ENCODE measurements around the gene PALD1. TPM values are rescaled to one million over a fixed set of nuclear protein-coding genes. Genes with fewer than 3 reads are reported as not detected.

The PALD1 gene
- polyA plus RNA-seq, 1 of the 3 experiments (the other 2 are of a cell fraction) = 0.16 TPM

- no peak for TF ChIP-seq ELF1 (IDR thresholded peaks at IDR 0.05)
- TF ChIP-seq SIN3A (IDR thresholded peaks at IDR 0.05; ENCODE audit: borderline replicate concordance, low read depth, low read length) = no peak
- no peak for TF ChIP-seq RFX5 (IDR thresholded peaks at IDR 0.05; ENCODE audit: low read length)
- TF ChIP-seq EZH2phosphoT487 (IDR thresholded peaks at IDR 0.05; ENCODE audit: borderline replicate concordance, low read depth) = no peak
- TF ChIP-seq, protein P1, sequence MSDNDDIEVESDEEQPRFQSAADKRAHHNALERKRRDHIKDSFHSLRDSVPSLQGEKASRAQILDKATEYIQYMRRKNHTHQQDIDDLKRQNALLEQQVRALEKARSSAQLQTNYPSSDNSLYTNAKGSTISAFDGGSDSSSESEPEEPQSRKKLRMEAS (IDR thresholded peaks at IDR 0.05; ENCODE audit: low read depth) = no peak
- TF ChIP-seq, protein P2, sequence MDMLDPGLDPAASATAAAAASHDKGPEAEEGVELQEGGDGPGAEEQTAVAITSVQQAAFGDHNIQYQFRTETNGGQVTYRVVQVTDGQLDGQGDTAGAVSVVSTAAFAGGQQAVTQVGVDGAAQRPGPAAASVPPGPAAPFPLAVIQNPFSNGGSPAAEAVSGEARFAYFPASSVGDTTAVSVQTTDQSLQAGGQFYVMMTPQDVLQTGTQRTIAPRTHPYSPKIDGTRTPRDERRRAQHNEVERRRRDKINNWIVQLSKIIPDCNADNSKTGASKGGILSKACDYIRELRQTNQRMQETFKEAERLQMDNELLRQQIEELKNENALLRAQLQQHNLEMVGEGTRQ (IDR thresholded peaks at IDR 0.05; ENCODE audit: borderline replicate concordance, low read depth, low read length) = no peak
Observed at GRCh38 chr10:70582793-70583668, 104.5 kb downstream of the PALD1 start (continued).

DNA sequence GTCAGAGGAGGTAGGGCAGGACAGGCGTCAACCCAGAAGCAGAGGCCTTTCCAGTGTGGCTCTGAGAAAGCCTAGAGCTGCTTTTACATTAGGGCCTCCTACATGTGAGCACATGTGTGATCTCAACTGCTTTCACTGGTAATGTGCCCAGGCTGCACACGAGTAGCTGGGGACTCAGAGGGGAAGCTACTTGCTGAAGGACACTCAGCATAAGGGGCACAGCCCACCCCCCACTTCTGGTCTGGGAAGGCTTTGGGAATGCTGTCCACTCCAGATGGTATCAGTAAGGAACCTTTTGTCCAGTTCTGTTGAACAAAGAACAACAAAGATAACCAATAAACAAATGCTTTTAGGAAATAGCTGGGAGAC, 105.1 kb downstream of the PALD1 start:
- Histone ChIP-seq H3K4me1 (ENCODE audit: control insufficient read depth in 1 of 2, insufficient read depth in 2 of 2, low read depth in 1 of 2, low read length in 1 of 2) (peaks cover 0 to 37% of the 10 kb centered on the region in 2 experiments; a peak in 3 of 4 replicates), H3K79me2 (ENCODE audit: insufficient read depth) (no peaks in the 10 kb centered on the region), H2AFZ (ENCODE audit: low read depth) (no peak overlapping the region), H3K27me3 (ENCODE audit: insufficient read depth) (peaks cover 17% of the 10 kb centered on the region; the same call in 1 of the 2 replicates), H3F3A (replicated peaks; ENCODE audit: insufficient read depth) (no peaks in the 10 kb centered on the region), H4K20me1 (ENCODE audit: insufficient read depth) (no peaks in the 10 kb centered on the region), H3K4me2 (no peak overlapping the region), H3K36me3 (replicated peaks in 1 of 2; ENCODE audit: control insufficient read depth in 1 of 2, insufficient read depth in 2 of 2, low read length in 1 of 2) (no peaks in the 10 kb centered on the region), H3K9me2 (no peaks in the 10 kb centered on the region), H3K9ac (no peak overlapping the region), H3K9me3 (no peaks in the 10 kb centered on the region), H3K27ac (ENCODE audit: low read depth in 2 of 2, low read length in 1 of 2) (peak overlapping the region in 1 of 2 experiments; percentile 60; a peak in 2 of 4 replicates), H3K4me3 (ENCODE audit: low read depth in 2 of 2, low read length in 1 of 2) (no peak overlapping the region)
- WGBS (ENCODE audit: low lambda C conversion rate) = 17% methylated on average over 1 of the region's 2 CpGs
- DNase-seq = no peak
- CTCF ChIA-PET = interaction anchor here (0.7 to 0.8 kb wide), 2 partner anchors 18 to 25 kb away, joined by 3 to 4 read pairs; no protein-coding TSS in a partner anchor
- TF ChIP-seq CHD2 (IDR thresholded peaks at IDR 0.05; ENCODE audit: low read length, partially characterized antibody) (no peak), GATA2 (CRISPR knock-in tag; IDR thresholded peaks at IDR 0.05) (no peak), RAD21 (IDR thresholded peaks at IDR 0.05; ENCODE audit: low read length) (no peak), SIN3A (IDR thresholded peaks at IDR 0.05; ENCODE audit: borderline replicate concordance, low read depth, low read length) (no peak), SMC3 (IDR thresholded peaks at IDR 0.05; ENCODE audit: low read depth, low read length) (no peak), CTCF (IDR thresholded peaks at IDR 0.05) (no peak), ELF1 (IDR thresholded peaks at IDR 0.05) (no peak), NRF1 (IDR thresholded peaks at IDR 0.05; ENCODE audit: low read depth, low read length) (no peak), USF1 (IDR thresholded peaks at IDR 0.05; ENCODE audit: borderline replicate concordance, low read depth) (no peak), RFX5 (IDR thresholded peaks at IDR 0.05; ENCODE audit: low read length) (no peak), EP300 (IDR thresholded peaks at IDR 0.05; ENCODE audit: borderline replicate concordance in 1 of 2, low read depth in 1 of 2, low read length in 1 of 2) (no peak)
- TF ChIP-seq, protein P3, sequence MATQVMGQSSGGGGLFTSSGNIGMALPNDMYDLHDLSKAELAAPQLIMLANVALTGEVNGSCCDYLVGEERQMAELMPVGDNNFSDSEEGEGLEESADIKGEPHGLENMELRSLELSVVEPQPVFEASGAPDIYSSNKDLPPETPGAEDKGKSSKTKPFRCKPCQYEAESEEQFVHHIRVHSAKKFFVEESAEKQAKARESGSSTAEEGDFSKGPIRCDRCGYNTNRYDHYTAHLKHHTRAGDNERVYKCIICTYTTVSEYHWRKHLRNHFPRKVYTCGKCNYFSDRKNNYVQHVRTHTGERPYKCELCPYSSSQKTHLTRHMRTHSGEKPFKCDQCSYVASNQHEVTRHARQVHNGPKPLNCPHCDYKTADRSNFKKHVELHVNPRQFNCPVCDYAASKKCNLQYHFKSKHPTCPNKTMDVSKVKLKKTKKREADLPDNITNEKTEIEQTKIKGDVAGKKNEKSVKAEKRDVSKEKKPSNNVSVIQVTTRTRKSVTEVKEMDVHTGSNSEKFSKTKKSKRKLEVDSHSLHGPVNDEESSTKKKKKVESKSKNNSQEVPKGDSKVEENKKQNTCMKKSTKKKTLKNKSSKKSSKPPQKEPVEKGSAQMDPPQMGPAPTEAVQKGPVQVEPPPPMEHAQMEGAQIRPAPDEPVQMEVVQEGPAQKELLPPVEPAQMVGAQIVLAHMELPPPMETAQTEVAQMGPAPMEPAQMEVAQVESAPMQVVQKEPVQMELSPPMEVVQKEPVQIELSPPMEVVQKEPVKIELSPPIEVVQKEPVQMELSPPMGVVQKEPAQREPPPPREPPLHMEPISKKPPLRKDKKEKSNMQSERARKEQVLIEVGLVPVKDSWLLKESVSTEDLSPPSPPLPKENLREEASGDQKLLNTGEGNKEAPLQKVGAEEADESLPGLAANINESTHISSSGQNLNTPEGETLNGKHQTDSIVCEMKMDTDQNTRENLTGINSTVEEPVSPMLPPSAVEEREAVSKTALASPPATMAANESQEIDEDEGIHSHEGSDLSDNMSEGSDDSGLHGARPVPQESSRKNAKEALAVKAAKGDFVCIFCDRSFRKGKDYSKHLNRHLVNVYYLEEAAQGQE (IDR thresholded peaks at IDR 0.05; ENCODE audit: low read depth, low read length) = no peak
- TF ChIP-seq, protein P4, sequence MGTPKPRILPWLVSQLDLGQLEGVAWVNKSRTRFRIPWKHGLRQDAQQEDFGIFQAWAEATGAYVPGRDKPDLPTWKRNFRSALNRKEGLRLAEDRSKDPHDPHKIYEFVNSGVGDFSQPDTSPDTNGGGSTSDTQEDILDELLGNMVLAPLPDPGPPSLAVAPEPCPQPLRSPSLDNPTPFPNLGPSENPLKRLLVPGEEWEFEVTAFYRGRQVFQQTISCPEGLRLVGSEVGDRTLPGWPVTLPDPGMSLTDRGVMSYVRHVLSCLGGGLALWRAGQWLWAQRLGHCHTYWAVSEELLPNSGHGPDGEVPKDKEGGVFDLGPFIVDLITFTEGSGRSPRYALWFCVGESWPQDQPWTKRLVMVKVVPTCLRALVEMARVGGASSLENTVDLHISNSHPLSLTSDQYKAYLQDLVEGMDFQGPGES (IDR thresholded peaks at IDR 0.05; ENCODE audit: low read depth, low read length) = no peak
- TF ChIP-seq, protein P1 (IDR thresholded peaks at IDR 0.05; ENCODE audit: low read depth) = no peak
- TF ChIP-seq, protein P2 (IDR thresholded peaks at IDR 0.05; ENCODE audit: borderline replicate concordance, low read depth, low read length) = no peak
- POLR2A ChIA-PET = no interaction called here

All from SK-N-SH (cell line).